HEK293T (cell line): Measurements from ENCODE around the gene NRP1.

Experiments
- ARNT ChIP-seq: fragments of 450-650 bp; IDR thresholded peaks from 2 replicates; pipeline ENCODE4 v1.6.1; 2017; ENCODE audit warnings: mild to moderate bottlenecking
- CTBP1 ChIP-seq: fragments of 450-650 bp; IDR thresholded peaks from 2 replicates; pipeline ENCODE4 v1.6.1; 2016; ENCODE audit warnings: borderline replicate concordance
- FOXM1 ChIP-seq: fragments of 450-650 bp; IDR thresholded peaks from 2 replicates; pipeline ENCODE4 v1.6.1; 2017; ENCODE audit warnings: mild to moderate bottlenecking, borderline replicate concordance
- LEF1 ChIP-seq: fragments of 450-650 bp; IDR thresholded peaks from 2 replicates; pipeline ENCODE4 v1.6.1; 2017; ENCODE audit warnings: mild to moderate bottlenecking, borderline replicate concordance
- NFRKB ChIP-seq: fragments of 450-650 bp; IDR thresholded peaks from 2 replicates; pipeline ENCODE4 v1.6.1; 2016; ENCODE audit warnings: mild to moderate bottlenecking, moderate library complexity
- PKNOX1 ChIP-seq: fragments of 450-650 bp; IDR thresholded peaks from 2 replicates; pipeline ENCODE4 v1.6.1; 2016
- ZNF384 ChIP-seq: fragments of 450-650 bp; IDR thresholded peaks from 2 replicates; pipeline ENCODE4 v1.6.1; 2016

GRCh38 chr10:33289776-33290175, 44.7 kb downstream of the NRP1 start:
- TF ChIP-seq ARNT (no peak), CTBP1 (no peak), ZNF384 (no peak), PKNOX1 (no peak), FOXM1 (no peak), LEF1 (no peak), NFRKB (no peak)
